D721Med (cell line): ENCODE results near the gene ST8SIA4.

Experiments
- DNase-seq: peaks from one replicate; pipeline ENCODE4 v3.0.0; 2011; ENCODE audit warnings: low spot score; ENCODE audit not compliant: insufficient read length
- FAIRE-seq: peaks from 2 replicates; lab custom pipeline; 2011; peaks lifted over from hg19 to GRCh38; lab: Jason Lieb, UNC
- CTCF ChIP-seq: IDR thresholded peaks from 2 replicates; pipeline ENCODE4 v1.5.1; 2012; ENCODE audit warnings: mild to moderate bottlenecking, control low read depth; ENCODE audit not compliant: insufficient read depth; ENCODE audit errors: missing control alignments

Gene ST8SIA4

GRCh38 chr5:100903039-100903887 lies at the start of gene ST8SIA4:
Gene ST8SIA4 (minus strand): TSS chr5:100903282. CDS start chr5:100902955, 327 bp downstream.
- no peak for TF ChIP-seq CTCF
- no peak for FAIRE-seq
- DNase-seq = peak; percentile 39

- no peak for FAIRE-seq
- DNase-seq = no peak
Measured at GRCh38 chr5:100950985-100951384, 47.9 kb upstream of the ST8SIA4 start.

GRCh38 chr5:100913298-100913697 lies 10.2 kb upstream of the ST8SIA4 start:
- no peak for TF ChIP-seq CTCF
- no peak for DNase-seq
- no peak for FAIRE-seq

More at GRCh38 chr5:100950985-100951384, 47.9 kb upstream of the ST8SIA4 start:
- no peak for TF ChIP-seq CTCF

- no peak for TF ChIP-seq CTCF
- FAIRE-seq = no peak
- no peak for DNase-seq
Measured at GRCh38 chr5:100909034-100909433, 6.0 kb upstream of the ST8SIA4 start.

- no peak for FAIRE-seq
- no peak for TF ChIP-seq CTCF
- DNase-seq = no peak
Measured at GRCh38 chr5:100905259-100905914, 2.3 kb upstream of the ST8SIA4 start.

GRCh38 chr5:100904259-100904861 lies 1.3 kb upstream of the ST8SIA4 start:
- no peak for TF ChIP-seq CTCF
- FAIRE-seq = no peak
- DNase-seq = no peak
